SKM-1 treated with dmso at 0.1 percent for 144 hours (cell line): ENCODE results near the gene IKZF3.

Source experiments
- DNase-seq: peaks from one replicate; lab custom pipeline; 2025; ENCODE audit not compliant: unreplicated experiment; lab: John Stamatoyannopoulos, UW

IKZF3 gene

GRCh38 chr17:39818358-39819000 lies 45.6 kb downstream of the IKZF3 start:
- DNase-seq, result no peak

DNA sequence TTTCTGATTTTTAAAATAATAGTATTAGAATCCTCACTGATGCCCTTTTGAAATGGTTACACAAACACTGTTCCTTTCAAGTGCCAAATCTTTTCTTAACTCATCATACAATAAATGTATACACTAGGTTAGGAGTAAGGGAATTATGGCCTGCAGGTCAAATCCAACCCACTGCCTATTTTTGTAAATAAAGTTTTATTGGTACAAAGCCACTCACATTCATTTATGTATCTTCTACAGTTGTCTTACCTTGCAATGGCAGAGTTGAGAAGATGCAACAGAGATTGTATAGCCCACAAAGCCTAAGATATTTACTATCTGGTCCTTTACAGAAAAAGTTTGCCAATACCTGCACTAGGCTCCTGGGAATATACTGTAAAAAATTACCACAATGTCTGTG lies 47.8 kb downstream of the IKZF3 start:
- no peak for DNase-seq

DNA sequence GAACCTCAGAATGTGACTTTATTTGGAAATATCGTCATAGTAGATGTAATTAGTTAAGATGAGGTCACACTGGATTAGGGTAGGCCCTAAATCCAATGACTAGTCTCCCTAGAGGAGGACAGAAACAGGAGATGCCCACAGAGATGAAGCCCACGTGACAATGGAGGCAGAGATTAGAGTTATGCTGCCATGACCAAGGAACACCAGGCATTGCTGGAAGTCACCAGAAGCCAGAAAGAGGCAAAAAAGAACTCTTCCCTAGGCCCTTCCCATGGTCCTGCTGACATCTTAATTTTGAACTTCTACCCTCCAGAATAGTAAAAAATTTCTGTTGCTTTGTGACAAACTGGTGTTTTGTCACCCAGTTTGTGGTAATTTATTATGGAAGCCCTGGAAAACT lies 49.6 kb downstream of the IKZF3 start:
- no peak for DNase-seq

DNA sequence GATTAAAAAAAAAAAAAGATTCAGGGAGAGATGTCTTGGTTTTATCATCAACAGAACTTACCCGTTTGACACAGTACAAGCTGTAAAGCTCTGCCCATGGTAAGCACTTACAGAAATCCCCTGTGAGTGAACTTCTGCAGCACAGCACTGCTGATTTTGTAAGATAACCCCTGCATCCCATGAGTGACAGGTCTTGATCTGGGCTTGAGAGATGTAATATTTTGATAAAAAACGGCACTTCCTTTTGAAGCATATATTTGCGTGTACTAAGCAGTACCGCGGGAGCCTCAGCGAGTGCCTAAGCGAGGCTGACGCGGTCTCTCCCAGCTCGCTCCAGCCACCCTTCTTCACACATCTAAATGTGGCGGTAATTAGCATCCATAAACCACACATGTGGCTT lies 50.5 kb downstream of the IKZF3 start:
- DNase-seq, result no peak

- DNase-seq, result no peak
Measured at GRCh38 chr17:39812466-39812865, 51.6 kb downstream of the IKZF3 start.

GRCh38 chr17:39810939-39811728 lies 53.0 kb downstream of the IKZF3 start:
- DNase-seq, result no peak

DNA sequence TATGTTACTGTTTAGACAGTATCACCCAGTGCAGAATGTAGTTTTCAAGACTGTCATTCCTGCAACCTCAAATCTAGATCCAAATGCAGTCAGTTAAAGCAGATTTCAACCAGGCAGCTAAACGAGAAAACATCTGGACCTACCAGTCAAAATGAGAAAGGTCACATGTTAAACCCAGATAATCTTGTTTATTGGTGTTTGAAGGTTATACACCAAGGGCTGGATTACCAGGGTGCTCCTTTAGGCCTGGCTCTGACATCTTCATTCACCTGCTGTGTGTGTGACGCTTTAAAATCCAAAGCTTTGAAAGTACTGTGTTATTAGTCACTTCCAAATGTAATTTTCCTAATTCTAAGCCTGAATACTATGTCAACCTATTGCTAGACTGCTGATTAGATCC lies 54.9 kb downstream of the IKZF3 start:
- DNase-seq, result no peak

GRCh38 chr17:39808409-39808997 lies 55.6 kb downstream of the IKZF3 start:
- DNase-seq, result no peak

DNA sequence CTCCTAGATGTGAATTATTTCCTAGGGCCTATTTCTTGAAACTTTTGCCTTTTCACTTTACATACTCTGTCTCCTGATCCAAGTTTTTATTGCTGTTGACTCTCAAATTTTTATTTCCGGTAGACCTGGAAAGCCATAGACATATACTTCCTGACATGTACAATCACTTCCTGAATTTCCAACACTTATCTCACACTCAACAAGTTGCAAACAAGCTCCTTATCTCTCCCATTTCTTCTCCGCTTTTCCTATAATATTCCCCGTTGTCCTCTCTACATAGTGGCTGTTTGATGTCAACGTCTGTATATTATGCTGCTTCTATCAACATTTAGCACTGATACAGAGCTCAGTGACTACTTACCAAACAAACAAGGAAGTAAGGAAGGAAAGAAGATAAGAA lies 59.3 kb downstream of the IKZF3 start:
- no peak for DNase-seq

DNA sequence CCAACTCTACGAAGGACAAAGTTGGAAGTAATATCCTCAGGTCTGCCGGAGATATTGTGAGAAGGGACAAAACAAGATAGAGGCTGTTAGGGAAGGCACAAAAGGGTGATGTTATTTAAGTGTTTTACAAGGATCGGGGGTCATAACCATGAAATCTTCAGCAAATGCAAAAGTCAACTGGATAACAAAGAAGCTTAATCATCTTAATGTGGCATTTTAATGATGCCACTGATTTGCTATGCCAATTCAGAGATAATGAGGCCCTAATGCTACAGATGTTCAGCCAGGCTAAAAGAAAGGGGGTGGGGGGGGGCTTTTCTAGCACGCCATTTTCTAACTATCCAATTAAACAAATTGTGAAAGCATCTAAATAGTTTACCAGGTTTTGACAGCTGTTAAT lies 63.1 kb downstream of the IKZF3 start:
- DNase-seq, result no peak

DNA sequence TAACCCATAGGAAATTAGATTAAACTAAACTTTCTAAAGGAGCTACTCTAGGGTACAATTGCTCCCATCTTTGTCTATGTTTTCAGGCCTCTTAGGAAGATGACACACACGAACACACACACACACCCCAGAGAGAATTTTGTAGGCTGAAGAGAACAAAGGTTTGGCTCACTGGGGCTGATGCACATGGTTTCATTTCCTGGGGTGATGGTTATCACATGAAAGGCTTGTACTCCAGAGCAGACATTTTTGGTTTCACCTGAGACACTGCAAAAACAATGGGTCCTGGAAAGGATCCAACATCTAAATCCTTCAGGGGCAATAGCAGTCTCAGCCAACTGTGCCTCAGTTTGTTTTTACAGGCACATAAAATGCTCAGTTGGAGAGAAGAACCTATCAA lies 63.6 kb downstream of the IKZF3 start:
- no peak for DNase-seq

DNA sequence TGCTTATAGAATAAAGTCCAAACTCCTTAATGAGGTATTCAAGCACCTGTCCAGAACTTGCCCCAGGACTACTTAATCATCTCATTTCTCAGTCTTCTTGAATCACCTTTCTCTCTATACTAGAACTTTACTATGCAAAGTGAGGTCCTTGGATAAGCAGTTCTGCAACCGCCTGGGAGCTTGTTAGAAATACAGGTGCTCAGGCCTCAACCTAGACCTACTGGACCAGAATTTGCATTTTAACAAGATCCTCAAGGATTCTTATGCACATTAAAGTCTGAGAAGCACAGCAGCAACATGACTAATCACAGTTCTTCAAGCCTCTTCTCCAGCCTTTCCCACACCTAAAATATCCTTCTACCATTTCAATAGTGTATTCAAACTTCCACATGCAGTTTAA lies 64.7 kb downstream of the IKZF3 start:
- DNase-seq, result no peak

- no peak for DNase-seq
Measured at GRCh38 chr17:39794249-39794970, 69.7 kb downstream of the IKZF3 start.

GRCh38 chr17:39793301-39793872 lies 70.7 kb downstream of the IKZF3 start:
- no peak for DNase-seq

DNA sequence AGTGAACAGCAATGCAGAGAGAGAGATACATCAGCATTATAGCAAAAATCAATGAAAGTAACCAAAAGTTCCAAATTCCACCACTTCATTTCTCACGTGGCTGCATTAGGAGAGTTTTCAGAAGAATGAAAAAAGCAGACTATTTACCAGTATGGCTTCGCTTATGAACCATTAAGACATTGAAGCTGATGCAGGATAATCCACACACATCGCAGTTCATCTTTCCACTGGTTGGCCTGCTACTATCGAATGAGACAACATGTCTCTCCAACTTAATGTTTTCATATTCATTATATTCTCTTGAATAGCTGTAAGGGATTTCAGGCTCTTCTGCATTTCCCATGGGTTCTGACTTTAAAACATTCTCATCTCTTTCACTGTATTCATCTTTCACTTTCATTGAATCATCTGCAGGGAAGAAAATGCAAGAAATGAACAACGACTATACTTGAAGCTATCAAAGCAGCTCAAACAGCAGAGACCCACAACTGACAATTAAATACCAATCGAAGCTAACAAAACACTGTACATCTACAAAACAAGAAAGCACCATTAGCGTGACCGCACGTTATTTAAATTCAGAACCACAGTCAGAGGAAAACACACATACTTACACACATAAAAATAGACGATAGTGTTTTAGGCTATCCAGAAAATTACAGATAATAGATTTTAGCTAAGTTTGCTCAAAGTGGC lies 71.4 kb downstream of the IKZF3 start:
- no peak for DNase-seq

- DNase-seq, result no peak
Measured at GRCh38 chr17:39791111-39791992, 72.8 kb downstream of the IKZF3 start.

DNA sequence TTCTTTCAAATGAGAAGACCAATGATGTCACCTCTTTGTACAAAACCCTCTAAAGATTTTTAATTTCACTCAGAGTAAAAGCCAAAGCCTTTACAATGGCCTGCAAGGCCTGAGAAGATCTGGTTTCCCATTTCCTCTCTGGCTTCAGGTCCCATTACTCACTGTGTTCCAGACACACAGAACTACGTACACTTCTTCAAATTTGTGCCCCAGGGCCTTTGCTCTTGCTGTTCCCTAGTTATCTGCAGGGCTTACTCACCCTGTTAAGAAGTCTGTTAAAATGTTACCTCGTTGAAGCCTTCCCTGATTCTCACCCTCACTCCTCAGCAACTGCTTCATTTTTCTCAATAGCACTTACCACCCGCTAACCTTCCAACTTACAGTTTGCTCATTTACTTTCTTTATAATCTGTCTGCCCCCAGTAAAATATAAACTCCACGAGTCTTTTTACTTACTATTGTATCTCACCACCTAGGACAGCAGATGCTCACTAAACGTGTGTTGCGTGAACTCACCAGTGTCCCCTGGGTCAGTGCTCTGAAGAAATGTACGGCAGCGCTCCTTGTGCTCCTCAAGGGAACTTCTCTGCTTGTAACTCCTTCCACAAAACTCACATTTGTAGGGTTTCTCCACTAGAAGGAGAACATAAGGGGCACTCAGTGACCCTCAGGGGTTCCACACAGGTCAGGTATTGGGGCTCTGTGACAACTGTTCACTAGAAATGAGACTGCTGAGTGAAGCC lies 76.2 kb downstream of the IKZF3 start:
- DNase-seq, result no peak

DNA sequence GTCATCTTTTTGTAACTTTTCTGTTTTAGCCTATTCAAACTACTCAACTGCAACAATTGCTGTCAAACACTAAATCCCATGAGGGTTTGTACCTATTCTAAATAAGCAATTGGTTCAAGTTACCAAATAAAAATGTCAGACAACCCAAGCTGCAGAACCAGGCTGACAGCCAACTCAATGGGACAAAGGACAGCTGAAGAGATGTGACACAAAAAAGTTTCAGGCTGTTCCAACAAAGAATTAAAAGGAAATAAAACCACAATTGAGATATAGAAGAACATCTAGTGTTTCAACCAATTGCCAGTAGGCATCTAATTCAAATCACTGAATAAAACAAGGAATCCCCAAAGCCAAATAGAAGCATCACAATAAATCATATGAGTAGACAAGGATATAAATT lies 77.1 kb downstream of the IKZF3 start:
- no peak for DNase-seq

DNA sequence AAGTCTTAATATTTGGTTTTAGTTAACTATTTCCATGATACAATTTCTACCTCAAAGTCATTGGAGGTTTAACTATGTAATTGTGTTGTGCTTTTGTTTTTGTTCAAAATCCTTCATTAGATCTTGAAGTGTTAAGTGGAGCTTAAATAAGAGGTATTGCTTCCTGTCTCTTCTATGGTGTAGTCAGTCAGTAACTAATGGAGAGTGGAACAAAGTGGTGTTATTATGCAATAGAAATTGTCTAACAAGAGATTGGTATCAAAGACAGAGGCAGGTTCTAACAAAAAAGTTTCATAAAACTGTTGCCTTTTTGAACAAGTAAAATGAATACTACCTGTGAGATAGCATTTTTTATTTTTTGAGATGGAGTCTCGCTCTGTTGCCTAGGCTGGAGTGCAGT lies 81.1 kb downstream of the IKZF3 start:
- DNase-seq, result peak; percentile 55
